Tibial nerve (tissue), 4 donors: ENCODE measurements around the gene CAMK1D. TPM values are rescaled to one million over a fixed set of nuclear protein-coding genes. Genes with fewer than 3 reads are reported as not detected.
"Not testable (repeated sequence)": the region's sequence is repeated elsewhere in the genome, so short reads cannot be mapped to it uniquely, and the experiment has no call there.

ENCODE experiments used
- DNase-seq, 2 donors: peaks; one replicate each; pipeline ENCODE4 v3.0.0-alpha.2; 2019; ENCODE audit warnings: low spot score in 2 of 2
- H3K27ac ChIP-seq, 4 donors: fragments of 200-600 bp; sonication (generic) in 3 of 4; one replicate each; pipeline ENCODE4 v1.5.1; 2017 to 2019; ENCODE audit warnings: mild to moderate bottlenecking in 1 of 4
- H3K27me3 ChIP-seq, 2 donors: fragments of 200-600 bp; sonication (generic) in 1 of 2; one replicate each; pipeline versions ENCODE4 v1.5.1 to v1.6.0; 2017 to 2019
- H3K36me3 ChIP-seq, 3 donors: fragments of 200-600 bp; sonication (generic); one replicate each; pipeline ENCODE4 v1.5.1; 2018 to 2019
- H3K4me1 ChIP-seq, 4 donors: fragments of 200-600 bp; sonication (generic) in 3 of 4; one replicate each; pipeline ENCODE4 v1.5.1; 2017 to 2019
- H3K4me3 ChIP-seq, 4 donors: fragments of 200-600 bp; sonication (generic) in 3 of 4; one replicate each; pipeline ENCODE4 v1.5.1; 2017 to 2019; ENCODE audit warnings: mild to moderate bottlenecking in 1 of 4, moderate library complexity in 1 of 4
- H3K9me3 ChIP-seq, 4 donors: fragments of 200-600 bp; sonication (generic) in 3 of 4; one replicate each; pipeline ENCODE4 v1.5.1; 2017 to 2019
- EP300 ChIP-seq, 2 donors: sonication (generic); formaldehyde crosslinking; IDR thresholded peaks; one replicate each; pipeline ENCODE4 v1.6.1; 2017; ENCODE audit warnings: antibody characterized with exemption in 2 of 2, mild to moderate bottlenecking in 1 of 2
- POLR2A ChIP-seq, 2 donors: fragments of 450-650 bp; IDR thresholded peaks; one replicate each; pipeline ENCODE4 v1.6.1; 2017; ENCODE audit warnings: antibody characterized with exemption in 2 of 2, mild to moderate bottlenecking in 2 of 2, moderate library complexity in 2 of 2
- WGBS, 2 donors: methylation state at CpG; one replicate each; pipeline ENCODE4 v1.1.5; 2018; 5-methylcytosine and 5-hydroxymethylcytosine counted together
- total RNA-seq, 4 donors: library from RNA; depleted of rRNA; stranded (reverse); fragments of >200 nt; gene quantifications; one replicate each; pipeline ENCODE4 v1.1.0, GENCODE V29; 2016
- TF ChIP-seq, protein P1 (sequence below), 5 experiments: fragments of 200-600 bp in 3 of 5; fragments of 450-650 bp in 2 of 5; sonication (generic) in 3 of 5; IDR thresholded peaks; one replicate each; pipeline ENCODE4 v1.5.1; 2016 to 2019; ENCODE audit warnings: antibody characterized with exemption in 5 of 5, mild to moderate bottlenecking in 3 of 5, moderate library complexity in 2 of 5

Gene CAMK1D
- total RNA-seq, 4 donors from 2014 or later, result 6.9 to 20.5 (median 17.2) TPM

- 80 to 85% methylated on average over 11 of the region's 11 CpGs for WGBS, 2 donors
- Histone ChIP-seq H3K4me1 (peaks cover 0 to 28% (median 3%) of the 10 kb centered on the region in 4 donors), H3K27ac (peak overlapping the region in 1 of 4 donors; percentile 7), H3K9me3 (no peaks in the 10 kb centered on the region), H3K36me3 (no peaks in the 10 kb centered on the region), H3K27me3 (no peaks in the 10 kb centered on the region), H3K4me3 (no peak overlapping the region)
- no peak for DNase-seq
- TF ChIP-seq, protein P1, sequence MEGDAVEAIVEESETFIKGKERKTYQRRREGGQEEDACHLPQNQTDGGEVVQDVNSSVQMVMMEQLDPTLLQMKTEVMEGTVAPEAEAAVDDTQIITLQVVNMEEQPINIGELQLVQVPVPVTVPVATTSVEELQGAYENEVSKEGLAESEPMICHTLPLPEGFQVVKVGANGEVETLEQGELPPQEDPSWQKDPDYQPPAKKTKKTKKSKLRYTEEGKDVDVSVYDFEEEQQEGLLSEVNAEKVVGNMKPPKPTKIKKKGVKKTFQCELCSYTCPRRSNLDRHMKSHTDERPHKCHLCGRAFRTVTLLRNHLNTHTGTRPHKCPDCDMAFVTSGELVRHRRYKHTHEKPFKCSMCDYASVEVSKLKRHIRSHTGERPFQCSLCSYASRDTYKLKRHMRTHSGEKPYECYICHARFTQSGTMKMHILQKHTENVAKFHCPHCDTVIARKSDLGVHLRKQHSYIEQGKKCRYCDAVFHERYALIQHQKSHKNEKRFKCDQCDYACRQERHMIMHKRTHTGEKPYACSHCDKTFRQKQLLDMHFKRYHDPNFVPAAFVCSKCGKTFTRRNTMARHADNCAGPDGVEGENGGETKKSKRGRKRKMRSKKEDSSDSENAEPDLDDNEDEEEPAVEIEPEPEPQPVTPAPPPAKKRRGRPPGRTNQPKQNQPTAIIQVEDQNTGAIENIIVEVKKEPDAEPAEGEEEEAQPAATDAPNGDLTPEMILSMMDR (IDR thresholded peaks at IDR 0.05), result no peak
- TF ChIP-seq EP300 (IDR thresholded peaks at IDR 0.05) (no peak), POLR2A (IDR thresholded peaks at IDR 0.05) (no peak)
These were observed 499.3 kb downstream of the CAMK1D start for GRCh38 chr10:12848439-12849173.

GRCh38 chr10:12849319-12850181 is 500.2 kb downstream of the CAMK1D start:
- Histone ChIP-seq H3K36me3 (no peaks in the 10 kb centered on the region), H3K27me3 (no peaks in the 10 kb centered on the region), H3K27ac (peak overlapping the region in 1 of 4 donors; percentile 7), H3K4me1 (peaks cover 0 to 25% (median 2%) of the 10 kb centered on the region in 4 donors), H3K4me3 (no peak overlapping the region), H3K9me3 (no peaks in the 10 kb centered on the region)
- TF ChIP-seq EP300 (IDR thresholded peaks at IDR 0.05) (no peak), POLR2A (IDR thresholded peaks at IDR 0.05) (no peak)
- TF ChIP-seq, protein P1 (IDR thresholded peaks at IDR 0.05), result no peak
- 42 to 44% methylated on average over 20 of the region's 20 CpGs for WGBS, 2 donors
- no peak for DNase-seq

GRCh38 chr10:12852687-12853086 is 503.3 kb downstream of the CAMK1D start:
- no peak for DNase-seq
- Histone ChIP-seq H3K4me1 (peaks cover 0 to 18% (median 0%) of the 10 kb centered on the region in 4 donors), H3K27me3 (no peaks in the 10 kb centered on the region), H3K4me3 (no peak overlapping the region), H3K36me3 (no peaks in the 10 kb centered on the region), H3K27ac (no peak overlapping the region), H3K9me3 (peaks cover 0 to 9% (median 0%) of the 10 kb centered on the region in 4 donors)
- 61 to 90% methylated on average over 2 of the region's 2 CpGs for WGBS, 2 donors
- TF ChIP-seq POLR2A (IDR thresholded peaks at IDR 0.05), result no peak
- TF ChIP-seq EP300 (IDR thresholded peaks at IDR 0.05), result no peak
- TF ChIP-seq, protein P1 (IDR thresholded peaks at IDR 0.05), result no peak

- H3K4me3 ChIP-seq, result no peak overlapping the region
- H3K9me3 ChIP-seq, result peaks cover 0 to 11% (median 0%) of the 10 kb centered on the region in 4 donors
- WGBS, 2 donors, result 68 to 91% methylated on average over 2 of the region's 2 CpGs
- no peaks in the 10 kb centered on the region for H3K36me3 ChIP-seq
- DNase-seq, result no peak
- peaks cover 0 to 2% (median 0%) of the 10 kb centered on the region in 4 donors for H3K4me1 ChIP-seq
- no peak overlapping the region for H3K27ac ChIP-seq
- TF ChIP-seq, protein P1 (IDR thresholded peaks at IDR 0.05), result no peak
- no peak for TF ChIP-seq POLR2A (IDR thresholded peaks at IDR 0.05)
- TF ChIP-seq EP300 (IDR thresholded peaks at IDR 0.05), result no peak
- no peaks in the 10 kb centered on the region for H3K27me3 ChIP-seq
These were observed 505.6 kb downstream of the CAMK1D start for GRCh38 chr10:12854988-12855387.

DNA sequence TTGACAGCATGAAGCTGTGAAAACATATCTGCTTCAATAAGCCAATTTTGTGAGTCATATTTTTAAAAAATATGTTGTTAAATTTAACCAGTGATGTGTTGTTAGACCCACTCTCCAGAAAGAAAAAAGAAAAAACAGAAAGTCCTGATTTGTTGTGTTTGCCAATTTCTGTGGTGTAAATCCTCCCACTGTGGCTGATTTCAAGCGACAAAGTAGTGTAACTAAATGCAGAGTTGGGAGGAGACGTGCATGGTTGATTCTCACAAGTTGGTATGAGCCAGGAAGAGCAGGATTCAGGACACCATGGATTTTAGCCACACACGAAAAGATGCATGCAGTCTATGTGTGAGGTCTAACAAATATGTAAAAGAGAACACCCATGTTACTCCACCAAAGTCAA is 513.1 kb downstream of the CAMK1D start:
- Histone ChIP-seq H3K4me3 (no peak overlapping the region), H3K27me3 (no peaks in the 10 kb centered on the region), H3K9me3 (peaks cover 0 to 10% (median 0%) of the 10 kb centered on the region in 4 donors), H3K36me3 (no peaks in the 10 kb centered on the region), H3K4me1 (no peaks in the 10 kb centered on the region), H3K27ac (no peak overlapping the region)
- no peak for DNase-seq
- TF ChIP-seq, protein P1 (IDR thresholded peaks at IDR 0.05), result no peak
- no peak for TF ChIP-seq POLR2A (IDR thresholded peaks at IDR 0.05)
- no peak for TF ChIP-seq EP300 (IDR thresholded peaks at IDR 0.05)
- WGBS, 2 donors, result 74 to 81% methylated on average over 3 of the region's 3 CpGs

- not testable (repeated sequence) for H3K9me3 ChIP-seq, H3K27ac ChIP-seq, H3K4me1 ChIP-seq, H3K4me3 ChIP-seq, H3K36me3 ChIP-seq, DNase-seq, H3K27me3 ChIP-seq
- WGBS, 2 donors, result 84 to 92% methylated on average over 6 of the region's 6 CpGs
These were observed 516.2 kb downstream of the CAMK1D start for GRCh38 chr10:12865515-12865914.
